Heart left ventricle (tissue), 16 donors: ENCODE results near the gene DOCK2. TPM values are rescaled to one million over a fixed set of nuclear protein-coding genes. Genes with fewer than 3 reads are reported as not detected.

Source experiments
- ATAC-seq, 4 donors: fragments of 200-7000 bp; cut with Tn5 transposase; one replicate each; pipeline ENCODE4 v1.9.1; 2020 to 2022; ENCODE audit warnings: moderate library complexity in 4 of 4, mild to moderate bottlenecking in 3 of 4, moderate number of reproducible peaks in 1 of 4
- DNase-seq, 5 donors: peaks; one replicate each; pipeline ENCODE4 v3.0.0-alpha.2; 2020
- H3K27ac ChIP-seq, 12 donors: fragments of 200-600 bp; sonication (generic) in 4 of 12; one replicate each; pipeline versions ENCODE4 v1.5.0 to v1.8.0; 2016 to 2022; ENCODE audit warnings: mild to moderate bottlenecking in 2 of 12
- H3K27me3 ChIP-seq, 9 donors: fragments of 200-600 bp; sonication (generic) in 2 of 9; one replicate each; pipeline versions ENCODE4 v1.5.1 to v1.8.0; 2016 to 2022; ENCODE audit warnings: mild to moderate bottlenecking in 3 of 9
- H3K36me3 ChIP-seq, 9 donors: fragments of 200-600 bp; sonication (generic) in 2 of 9; one replicate each; pipeline versions ENCODE4 v1.5.0 to v1.8.0; 2018 to 2022; ENCODE audit warnings: mild to moderate bottlenecking in 2 of 9
- H3K4me1 ChIP-seq, 12 donors: fragments of 200-600 bp; sonication (generic) in 4 of 12; one replicate each; pipeline versions ENCODE4 v1.5.0 to v1.8.0; 2016 to 2022; ENCODE audit warnings: mild to moderate bottlenecking in 3 of 12
- H3K4me3 ChIP-seq, 12 donors: fragments of 200-600 bp; sonication (generic) in 4 of 12; one replicate each; pipeline versions ENCODE4 v1.5.0 to v1.8.0; 2017 to 2022; ENCODE audit warnings: mild to moderate bottlenecking in 9 of 12, moderate library complexity in 4 of 12
- H3K9me3 ChIP-seq, 12 donors: fragments of 200-600 bp; sonication (generic) in 4 of 12; one replicate each; pipeline versions ENCODE4 v1.5.0 to v1.8.0; 2016 to 2022; ENCODE audit warnings: mild to moderate bottlenecking in 1 of 12
- CTCF ChIP-seq, 12 donors: fragments of 200-600 bp; sonication (generic) in 4 of 12; IDR thresholded peaks; one replicate each; pipeline versions ENCODE4 v1.5.0 to v1.8.0; 2018 to 2022; ENCODE audit warnings: antibody characterized with exemption in 12 of 12, mild to moderate bottlenecking in 5 of 12
- POLR2A ChIP-seq, 2 donors: fragments of 450-650 bp; IDR thresholded peaks; one replicate each; pipeline ENCODE4 v1.6.1; 2017; ENCODE audit warnings: antibody characterized with exemption in 2 of 2, mild to moderate bottlenecking in 2 of 2, moderate library complexity in 2 of 2
- WGBS, 4 donors: extraction: QIAGEN DNeasy Blood & Tissue Kit in 2 of 4; methylation state at CpG; one replicate each; pipeline versions ENCODE4 v1.1.5 to v1.1.7; 2013 to 2018; 5-methylcytosine and 5-hydroxymethylcytosine counted together
- intact Hi-C, 10 donors: fragments of 100-400 bp; cut with DNase I; formaldehyde crosslinking; loops; one replicate each; pipeline versions ENCODE4 v1.11.1 to v1.14.2; 2022
- polyA plus RNA-seq, 2 donors: library from polyadenylated mRNA; stranded (reverse); fragments of 200-250 nt; gene quantifications; one replicate each; pipeline ENCODE4 v1.2.3, GENCODE V29; 2013
- total RNA-seq, 9 donors: library from RNA; depleted of rRNA in 2 of 9; stranded (reverse); fragments of >200 nt in 2 of 9; fragmentation: NEBNext Ultra II Directional in 3 of 9; extraction: Animal tissue kit (Norgen Biotek cat#: 25700) in 3 of 9; gene quantifications; one replicate each; pipeline versions ENCODE4 v1.1.0 to v1.2.4, GENCODE V29; 2016 to 2023
- donor health status: ischemic (EF 13 %, LVEDD 7.1; RV severe dilation, severe dysfunction).
- donor health status: healthy with polysubstance abuse.
- donor health status: DM: no; HTN: yes; CAD: no.
- donor health status: DM: no; HTN: no; CAD: no.
- donor health status: ischemic (EF 25% LVEDD 6.9; RV normal size, moderate dysfunction).
- donor health status: ischemic (EF 25% LVEDD 5.7; RV mildly dilated, moderate dysfunction).
- donor health status: healthy.
- donor health status: DM: yes; HTN: yes; CAD: no.
- donor health status: ischemic (EF 35%, LVEDD 5.7; RV mildly dilated, moderate dysfunction).
- donor health status: nonischemic (EF 11% LVEDD 7.7; RV severe dilation, severe dysfunction).
- donor health status: DM: yes; HTN: yes; CAD: no.
- donor health status: PGD.
- donor health status: ischemic (EF 29% LVEDD 5.4; RV normal size, mild dysfunction).
- donor health status: nonischemic (EF 23%, LVEDD 6.1; RV moderate dilation, normal function).

DOCK2 gene
- total and polyA plus RNA-seq, 11 donors = 0.80 to 59.5 (median 4.6) TPM

- no peak overlapping the region for H3K27ac ChIP-seq
- no peaks in the 10 kb centered on the region for H3K4me1 ChIP-seq
- H3K9me3 ChIP-seq = no peaks in the 10 kb centered on the region
- no peak overlapping the region for H3K4me3 ChIP-seq
- DNase-seq = no peak
- 76 to 85% (median 78%) methylated on average over 7 of the region's 7 CpGs for WGBS, 4 donors
- no peaks in the 10 kb centered on the region for H3K27me3 ChIP-seq
- no peaks in the 10 kb centered on the region for H3K36me3 ChIP-seq
- no peak for ATAC-seq
- TF ChIP-seq POLR2A (IDR thresholded peaks at IDR 0.05) = no peak
- no peak for TF ChIP-seq CTCF (IDR thresholded peaks at IDR 0.05)
- intact Hi-C loops = loop anchor here in 4 of 10 donors (10.0 kb wide), 4 partner anchors 105 to 525 kb away; no protein-coding TSS in a partner anchor
These were observed 472.3 kb downstream of the DOCK2 start for GRCh38 chr5:170109059-170110031.

- intact Hi-C loops = no loop called here
- no peak for DNase-seq
- Histone ChIP-seq H3K27ac (no peak overlapping the region), H3K9me3 (peaks cover 0 to 5% (median 0%) of the 10 kb centered on the region in 12 donors), H3K4me1 (no peaks in the 10 kb centered on the region), H3K36me3 (no peaks in the 10 kb centered on the region), H3K4me3 (no peak overlapping the region), H3K27me3 (no peaks in the 10 kb centered on the region)
- TF ChIP-seq POLR2A (IDR thresholded peaks at IDR 0.05) = no peak
- ATAC-seq = no peak
- WGBS, 4 donors = 71 to 90% (median 73%) methylated on average over 3 of the region's 3 CpGs
These were observed 473.5 kb downstream of the DOCK2 start for GRCh38 chr5:170110403-170111087.

- Histone ChIP-seq H3K36me3 (no peaks in the 10 kb centered on the region), H3K9me3 (peaks cover 0 to 7% (median 0%) of the 10 kb centered on the region in 12 donors), H3K4me1 (no peaks in the 10 kb centered on the region), H3K4me3 (no peak overlapping the region), H3K27me3 (no peaks in the 10 kb centered on the region), H3K27ac (no peak overlapping the region)
- TF ChIP-seq POLR2A (IDR thresholded peaks at IDR 0.05) (no peak), CTCF (IDR thresholded peaks at IDR 0.05) (no peak)
- ATAC-seq (no peak), DNase-seq (no peak)
- 70 to 81% (median 71%) methylated on average over 7 to 8 of the region's 8 CpGs for WGBS, 4 donors
- intact Hi-C loops = no loop called here
These were observed 474.2 kb downstream of the DOCK2 start for GRCh38 chr5:170111088-170111785.

- Histone ChIP-seq H3K27ac (no peak overlapping the region), H3K9me3 (peaks cover 0 to 7% (median 0%) of the 10 kb centered on the region in 12 donors), H3K4me3 (no peak overlapping the region), H3K36me3 (no peaks in the 10 kb centered on the region), H3K27me3 (no peaks in the 10 kb centered on the region), H3K4me1 (no peaks in the 10 kb centered on the region)
- ATAC-seq (no peak), DNase-seq (no peak)
- 60 to 69% (median 66%) methylated on average over 6 of the region's 6 CpGs for WGBS, 4 donors
- no peak for TF ChIP-seq CTCF (IDR thresholded peaks at IDR 0.05)
- TF ChIP-seq POLR2A (IDR thresholded peaks at IDR 0.05) = no peak
- intact Hi-C loops = no loop called here
These were observed 475.9 kb downstream of the DOCK2 start for GRCh38 chr5:170112876-170113521.
